H1 (cell line): Measurements from ENCODE around the gene CD226. TPM values are rescaled to one million over a fixed set of nuclear protein-coding genes. Genes with fewer than 3 reads are reported as not detected.

Source experiments
- CHD1 ChIP-seq: IDR thresholded peaks from 2 replicates; pipeline ENCODE4 v1.6.1; 2012; ENCODE audit warnings: low read depth, low read length, improper control_type of control experiment
- CHD2 ChIP-seq: IDR thresholded peaks from 2 replicates; pipeline ENCODE4 v1.6.1; 2012; ENCODE audit warnings: low read length, improper control_type of control experiment
- EZH2 ChIP-seq: fragments of 200-600 bp; sonication (generic); IDR thresholded peaks from 2 replicates; pipeline ENCODE4 v1.7.1; 2012; ENCODE audit warnings: low read depth, mild to moderate bottlenecking, moderate library complexity, low read length, inconsistent platforms; ENCODE audit not compliant: severe bottlenecking
- NRF1 ChIP-seq: IDR thresholded peaks from 2 replicates; pipeline ENCODE4 v1.6.1; 2011; ENCODE audit warnings: mild to moderate bottlenecking, low read depth, low read length, improper control_type of control experiment
- polyA plus RNA-seq, 7 experiments: library from polyadenylated mRNA; depleted of rRNA in 3 of 7; stranded (reverse) in 5 of 7; unstranded in 2 of 7; fragments of >200 nt in 5 of 7; fragments of 200-250 nt in 2 of 7; gene quantifications; 1 replicate in 5 of 7; 2 replicates in 1 of 7; 4 replicates in 1 of 7; pipeline versions ENCODE4 v1.2.1 to v1.2.3, GENCODE V29; 2011 to 2013; ENCODE audit warnings: missing spikeins in 2 of 7, mixed read lengths in 2 of 7
- total RNA-seq: library from RNA; stranded (reverse); fragmentation: NEBNext Ultra II Directional; extraction: Animal tissue kit (Norgen Biotek cat#: 25700); gene quantifications from 2 replicates; pipeline ENCODE4 v1.2.1, GENCODE V29; 2021
- TF ChIP-seq, protein P1 (sequence below): fragments of 300-600 bp; sonication (generic); IDR thresholded peaks from 2 replicates; pipeline ENCODE4 v1.7.1; 2012; ENCODE audit warnings: low read length, moderate library complexity, mild to moderate bottlenecking, inconsistent platforms; ENCODE audit not compliant: insufficient replicate concordance

Gene CD226
- total and polyA plus RNA-seq, 2 of the 8 experiments (the other 6 are each of a cell fraction or from before 2014, with no cell fraction given): not detected

GRCh38 chr18:69865776-69866175, 81.9 kb downstream of the CD226 start (continued):
- TF ChIP-seq, protein P1, sequence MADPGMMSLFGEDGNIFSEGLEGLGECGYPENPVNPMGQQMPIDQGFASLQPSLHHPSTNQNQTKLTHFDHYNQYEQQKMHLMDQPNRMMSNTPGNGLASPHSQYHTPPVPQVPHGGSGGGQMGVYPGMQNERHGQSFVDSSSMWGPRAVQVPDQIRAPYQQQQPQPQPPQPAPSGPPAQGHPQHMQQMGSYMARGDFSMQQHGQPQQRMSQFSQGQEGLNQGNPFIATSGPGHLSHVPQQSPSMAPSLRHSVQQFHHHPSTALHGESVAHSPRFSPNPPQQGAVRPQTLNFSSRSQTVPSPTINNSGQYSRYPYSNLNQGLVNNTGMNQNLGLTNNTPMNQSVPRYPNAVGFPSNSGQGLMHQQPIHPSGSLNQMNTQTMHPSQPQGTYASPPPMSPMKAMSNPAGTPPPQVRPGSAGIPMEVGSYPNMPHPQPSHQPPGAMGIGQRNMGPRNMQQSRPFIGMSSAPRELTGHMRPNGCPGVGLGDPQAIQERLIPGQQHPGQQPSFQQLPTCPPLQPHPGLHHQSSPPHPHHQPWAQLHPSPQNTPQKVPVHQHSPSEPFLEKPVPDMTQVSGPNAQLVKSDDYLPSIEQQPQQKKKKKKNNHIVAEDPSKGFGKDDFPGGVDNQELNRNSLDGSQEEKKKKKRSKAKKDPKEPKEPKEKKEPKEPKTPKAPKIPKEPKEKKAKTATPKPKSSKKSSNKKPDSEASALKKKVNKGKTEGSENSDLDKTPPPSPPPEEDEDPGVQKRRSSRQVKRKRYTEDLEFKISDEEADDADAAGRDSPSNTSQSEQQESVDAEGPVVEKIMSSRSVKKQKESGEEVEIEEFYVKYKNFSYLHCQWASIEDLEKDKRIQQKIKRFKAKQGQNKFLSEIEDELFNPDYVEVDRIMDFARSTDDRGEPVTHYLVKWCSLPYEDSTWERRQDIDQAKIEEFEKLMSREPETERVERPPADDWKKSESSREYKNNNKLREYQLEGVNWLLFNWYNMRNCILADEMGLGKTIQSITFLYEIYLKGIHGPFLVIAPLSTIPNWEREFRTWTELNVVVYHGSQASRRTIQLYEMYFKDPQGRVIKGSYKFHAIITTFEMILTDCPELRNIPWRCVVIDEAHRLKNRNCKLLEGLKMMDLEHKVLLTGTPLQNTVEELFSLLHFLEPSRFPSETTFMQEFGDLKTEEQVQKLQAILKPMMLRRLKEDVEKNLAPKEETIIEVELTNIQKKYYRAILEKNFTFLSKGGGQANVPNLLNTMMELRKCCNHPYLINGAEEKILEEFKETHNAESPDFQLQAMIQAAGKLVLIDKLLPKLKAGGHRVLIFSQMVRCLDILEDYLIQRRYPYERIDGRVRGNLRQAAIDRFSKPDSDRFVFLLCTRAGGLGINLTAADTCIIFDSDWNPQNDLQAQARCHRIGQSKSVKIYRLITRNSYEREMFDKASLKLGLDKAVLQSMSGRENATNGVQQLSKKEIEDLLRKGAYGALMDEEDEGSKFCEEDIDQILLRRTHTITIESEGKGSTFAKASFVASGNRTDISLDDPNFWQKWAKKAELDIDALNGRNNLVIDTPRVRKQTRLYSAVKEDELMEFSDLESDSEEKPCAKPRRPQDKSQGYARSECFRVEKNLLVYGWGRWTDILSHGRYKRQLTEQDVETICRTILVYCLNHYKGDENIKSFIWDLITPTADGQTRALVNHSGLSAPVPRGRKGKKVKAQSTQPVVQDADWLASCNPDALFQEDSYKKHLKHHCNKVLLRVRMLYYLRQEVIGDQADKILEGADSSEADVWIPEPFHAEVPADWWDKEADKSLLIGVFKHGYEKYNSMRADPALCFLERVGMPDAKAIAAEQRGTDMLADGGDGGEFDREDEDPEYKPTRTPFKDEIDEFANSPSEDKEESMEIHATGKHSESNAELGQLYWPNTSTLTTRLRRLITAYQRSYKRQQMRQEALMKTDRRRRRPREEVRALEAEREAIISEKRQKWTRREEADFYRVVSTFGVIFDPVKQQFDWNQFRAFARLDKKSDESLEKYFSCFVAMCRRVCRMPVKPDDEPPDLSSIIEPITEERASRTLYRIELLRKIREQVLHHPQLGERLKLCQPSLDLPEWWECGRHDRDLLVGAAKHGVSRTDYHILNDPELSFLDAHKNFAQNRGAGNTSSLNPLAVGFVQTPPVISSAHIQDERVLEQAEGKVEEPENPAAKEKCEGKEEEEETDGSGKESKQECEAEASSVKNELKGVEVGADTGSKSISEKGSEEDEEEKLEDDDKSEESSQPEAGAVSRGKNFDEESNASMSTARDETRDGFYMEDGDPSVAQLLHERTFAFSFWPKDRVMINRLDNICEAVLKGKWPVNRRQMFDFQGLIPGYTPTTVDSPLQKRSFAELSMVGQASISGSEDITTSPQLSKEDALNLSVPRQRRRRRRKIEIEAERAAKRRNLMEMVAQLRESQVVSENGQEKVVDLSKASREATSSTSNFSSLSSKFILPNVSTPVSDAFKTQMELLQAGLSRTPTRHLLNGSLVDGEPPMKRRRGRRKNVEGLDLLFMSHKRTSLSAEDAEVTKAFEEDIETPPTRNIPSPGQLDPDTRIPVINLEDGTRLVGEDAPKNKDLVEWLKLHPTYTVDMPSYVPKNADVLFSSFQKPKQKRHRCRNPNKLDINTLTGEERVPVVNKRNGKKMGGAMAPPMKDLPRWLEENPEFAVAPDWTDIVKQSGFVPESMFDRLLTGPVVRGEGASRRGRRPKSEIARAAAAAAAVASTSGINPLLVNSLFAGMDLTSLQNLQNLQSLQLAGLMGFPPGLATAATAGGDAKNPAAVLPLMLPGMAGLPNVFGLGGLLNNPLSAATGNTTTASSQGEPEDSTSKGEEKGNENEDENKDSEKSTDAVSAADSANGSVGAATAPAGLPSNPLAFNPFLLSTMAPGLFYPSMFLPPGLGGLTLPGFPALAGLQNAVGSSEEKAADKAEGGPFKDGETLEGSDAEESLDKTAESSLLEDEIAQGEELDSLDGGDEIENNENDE: no peak
- TF ChIP-seq CHD2 (no peak), EZH2 (no peak), CHD1 (no peak), NRF1 (no peak)
- TF ChIP-seq, all 59 proteins: peak for 0
